ENCODE measurements around the gene FAM217A. TPM values are rescaled to one million over a fixed set of nuclear protein-coding genes. Genes with fewer than 3 reads are reported as not detected.

FAM217A gene
- polyA plus RNA-seq, 3 donors: not detected

DNA sequence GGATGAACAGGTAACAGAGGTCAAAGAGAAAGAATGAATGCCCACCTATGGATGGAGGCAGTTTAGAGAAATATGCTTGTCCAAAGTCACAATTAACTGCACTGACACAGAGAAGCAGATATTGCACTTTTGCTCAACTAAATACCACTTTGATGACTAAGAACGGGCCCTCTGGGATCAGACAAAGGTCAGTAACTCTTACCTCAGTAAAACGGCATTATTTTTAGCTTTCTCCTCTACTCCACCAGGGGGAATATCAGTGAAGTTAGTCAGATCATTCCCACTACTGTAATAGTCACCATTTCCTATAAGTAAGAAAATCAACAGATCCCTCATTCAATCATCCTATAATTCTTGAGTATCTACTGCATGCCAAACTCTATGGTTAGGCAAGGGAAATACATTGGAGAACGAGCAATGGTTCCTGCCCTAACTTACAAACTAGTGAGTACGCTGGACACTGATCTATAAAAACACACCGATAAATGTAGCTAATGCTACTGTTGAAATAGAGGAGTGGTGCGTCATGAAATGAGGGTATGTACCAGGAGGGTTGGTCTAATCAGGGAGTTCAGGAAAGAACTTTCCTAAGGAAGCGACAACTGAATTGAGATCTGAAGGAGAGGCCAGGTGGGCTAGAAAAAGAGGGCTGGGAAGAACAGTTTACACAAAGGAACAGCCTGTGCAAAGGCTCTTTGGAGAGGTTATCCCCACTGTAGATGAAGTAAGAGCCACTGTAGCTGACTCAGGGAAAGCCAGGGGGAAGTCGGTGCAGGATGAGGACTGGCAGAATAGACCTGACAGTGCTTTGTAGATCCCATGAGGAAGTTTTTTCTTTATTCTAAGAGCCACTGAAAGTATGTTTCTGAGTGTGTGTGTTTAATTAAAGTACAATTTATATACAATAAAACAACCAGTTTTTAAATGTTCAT, 47.3 kb upstream of the FAM217A start:
- H3K27me3 ChIP-seq (ENCODE audit: control insufficient read depth in 2 of 2, insufficient read depth in 2 of 2, low read length in 2 of 2): no peaks in the 10 kb centered on the region
- no peak overlapping the region for H3K4me3 Mint-ChIP-seq
- peaks cover 0 to under 1% (median 0%) of the 10 kb centered on the region in 7 donors for H3K9me3 Mint-ChIP-seq
- H3K27me3 Mint-ChIP-seq (ENCODE audit: low read depth in 3 of 3): peaks cover 0 to 2% (median 0%) of the 10 kb centered on the region in 3 donors
- intact Hi-C loops (cut with micrococcal nuclease): no loop called here
- TF ChIP-seq, protein P1, sequence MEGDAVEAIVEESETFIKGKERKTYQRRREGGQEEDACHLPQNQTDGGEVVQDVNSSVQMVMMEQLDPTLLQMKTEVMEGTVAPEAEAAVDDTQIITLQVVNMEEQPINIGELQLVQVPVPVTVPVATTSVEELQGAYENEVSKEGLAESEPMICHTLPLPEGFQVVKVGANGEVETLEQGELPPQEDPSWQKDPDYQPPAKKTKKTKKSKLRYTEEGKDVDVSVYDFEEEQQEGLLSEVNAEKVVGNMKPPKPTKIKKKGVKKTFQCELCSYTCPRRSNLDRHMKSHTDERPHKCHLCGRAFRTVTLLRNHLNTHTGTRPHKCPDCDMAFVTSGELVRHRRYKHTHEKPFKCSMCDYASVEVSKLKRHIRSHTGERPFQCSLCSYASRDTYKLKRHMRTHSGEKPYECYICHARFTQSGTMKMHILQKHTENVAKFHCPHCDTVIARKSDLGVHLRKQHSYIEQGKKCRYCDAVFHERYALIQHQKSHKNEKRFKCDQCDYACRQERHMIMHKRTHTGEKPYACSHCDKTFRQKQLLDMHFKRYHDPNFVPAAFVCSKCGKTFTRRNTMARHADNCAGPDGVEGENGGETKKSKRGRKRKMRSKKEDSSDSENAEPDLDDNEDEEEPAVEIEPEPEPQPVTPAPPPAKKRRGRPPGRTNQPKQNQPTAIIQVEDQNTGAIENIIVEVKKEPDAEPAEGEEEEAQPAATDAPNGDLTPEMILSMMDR (IDR thresholded peaks at IDR 0.05): no peak
- H3K27ac ChIP-seq (ENCODE audit: low read depth in 1 of 2, low read length in 2 of 2): no peak overlapping the region
- H3K27ac Mint-ChIP-seq: peak overlapping the region in 2 of 7 donors; percentile 23 to 82
- no peak overlapping the region for H2AFZ ChIP-seq (ENCODE audit: insufficient read depth, low read depth, low read length, poor library complexity, severe bottlenecking)
- no peak overlapping the region for H3K4me3 ChIP-seq (replicated peaks in 1 of 3; ENCODE audit: low read depth in 2 of 3, low read length in 3 of 3)
- no peak overlapping the region for H3K4me2 ChIP-seq (replicated peaks; ENCODE audit: extremely low read depth, low read length, poor library complexity, severe bottlenecking)
- peaks cover 37 to 85% of the 10 kb centered on the region in 2 donors for H3K36me3 ChIP-seq (replicated peaks in 1 of 2; ENCODE audit: control insufficient read depth in 1 of 2, insufficient read depth in 2 of 2, low read length in 2 of 2)
- no peaks in the 10 kb centered on the region for H3K4me1 Mint-ChIP-seq
- H3K36me3 Mint-ChIP-seq: peaks cover 50 to 63% of the 10 kb centered on the region in 2 donors
- no peak overlapping the region for H3K9ac ChIP-seq (ENCODE audit: insufficient read depth, low read length, poor library complexity, severe bottlenecking)
- no peaks in the 10 kb centered on the region for H3K9me3 ChIP-seq (replicated peaks in 1 of 2; ENCODE audit: control insufficient read depth in 1 of 2, insufficient read depth in 1 of 2, low read length in 2 of 2)
- H3K79me2 ChIP-seq (ENCODE audit: insufficient read depth, low read length): no peaks in the 10 kb centered on the region
- DNase-seq: no peak
- H4K20me1 ChIP-seq (ENCODE audit: insufficient read depth, low read length): no peaks in the 10 kb centered on the region
- H3K4me1 ChIP-seq (ENCODE audit: control insufficient read depth in 1 of 2, insufficient read depth in 2 of 2, low read length in 2 of 2): no peaks in the 10 kb centered on the region
- WGBS (ENCODE audit: insufficient coverage): 100% methylated on average over 2 of the region's 8 CpGs

DNA sequence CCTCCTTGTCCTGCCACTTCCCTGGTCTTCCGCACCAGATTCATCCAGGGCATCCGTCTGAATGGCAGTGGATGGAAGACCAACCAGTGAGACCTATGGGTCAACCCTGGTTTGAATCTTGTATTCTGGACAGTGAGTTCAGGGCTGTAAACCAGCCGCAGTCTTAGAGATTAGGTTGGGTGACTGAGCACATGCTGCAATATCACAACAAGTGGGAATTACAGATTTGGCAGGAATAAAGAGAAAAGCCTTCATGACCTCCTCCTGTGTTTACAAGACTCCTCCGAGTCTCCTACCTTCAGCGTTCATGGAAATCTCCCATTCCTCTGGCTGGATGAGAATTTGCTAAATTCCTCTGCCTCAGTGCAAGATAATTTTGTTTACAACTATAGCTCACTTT, 46.6 kb upstream of the FAM217A start:
- no peak for DNase-seq
- Mint-ChIP-seq H3K9me3 (peaks cover 0 to 3% (median 0%) of the 10 kb centered on the region in 7 donors), H3K27ac (no peak overlapping the region), H3K36me3 (peaks cover 54 to 66% of the 10 kb centered on the region in 2 donors), H3K4me1 (no peaks in the 10 kb centered on the region), H3K4me3 (no peak overlapping the region), H3K27me3 (ENCODE audit: low read depth in 3 of 3) (peaks cover 0 to 2% (median 0%) of the 10 kb centered on the region in 3 donors)
- H3K4me2 ChIP-seq (replicated peaks; ENCODE audit: extremely low read depth, low read length, poor library complexity, severe bottlenecking): no peak overlapping the region
- H3K27me3 ChIP-seq (ENCODE audit: control insufficient read depth in 2 of 2, insufficient read depth in 2 of 2, low read length in 2 of 2): no peaks in the 10 kb centered on the region
- TF ChIP-seq, protein P1 (IDR thresholded peaks at IDR 0.05): no peak
- H2AFZ ChIP-seq (ENCODE audit: insufficient read depth, low read depth, low read length, poor library complexity, severe bottlenecking): no peak overlapping the region
- no peaks in the 10 kb centered on the region for H4K20me1 ChIP-seq (ENCODE audit: insufficient read depth, low read length)
- H3K36me3 ChIP-seq (replicated peaks in 1 of 2; ENCODE audit: control insufficient read depth in 1 of 2, insufficient read depth in 2 of 2, low read length in 2 of 2): peaks cover 35 to 89% of the 10 kb centered on the region in 2 donors
- intact Hi-C loops (cut with micrococcal nuclease): no loop called here
- no peak overlapping the region for H3K4me3 ChIP-seq (replicated peaks in 1 of 3; ENCODE audit: low read depth in 2 of 3, low read length in 3 of 3)
- H3K27ac ChIP-seq (ENCODE audit: low read depth in 1 of 2, low read length in 2 of 2): no peak overlapping the region
- H3K79me2 ChIP-seq (ENCODE audit: insufficient read depth, low read length): no peaks in the 10 kb centered on the region
- no peaks in the 10 kb centered on the region for H3K4me1 ChIP-seq (ENCODE audit: control insufficient read depth in 1 of 2, insufficient read depth in 2 of 2, low read length in 2 of 2)
- WGBS (ENCODE audit: insufficient coverage): 94% methylated on average over 2 of the region's 5 CpGs
- no peak overlapping the region for H3K9ac ChIP-seq (ENCODE audit: insufficient read depth, low read length, poor library complexity, severe bottlenecking)
- H3K9me3 ChIP-seq (replicated peaks in 1 of 2; ENCODE audit: control insufficient read depth in 1 of 2, insufficient read depth in 1 of 2, low read length in 2 of 2): no peaks in the 10 kb centered on the region

Data from CD14-positive monocyte (primary cell).